ENCODE results near the gene PNMA6E.

DNA sequence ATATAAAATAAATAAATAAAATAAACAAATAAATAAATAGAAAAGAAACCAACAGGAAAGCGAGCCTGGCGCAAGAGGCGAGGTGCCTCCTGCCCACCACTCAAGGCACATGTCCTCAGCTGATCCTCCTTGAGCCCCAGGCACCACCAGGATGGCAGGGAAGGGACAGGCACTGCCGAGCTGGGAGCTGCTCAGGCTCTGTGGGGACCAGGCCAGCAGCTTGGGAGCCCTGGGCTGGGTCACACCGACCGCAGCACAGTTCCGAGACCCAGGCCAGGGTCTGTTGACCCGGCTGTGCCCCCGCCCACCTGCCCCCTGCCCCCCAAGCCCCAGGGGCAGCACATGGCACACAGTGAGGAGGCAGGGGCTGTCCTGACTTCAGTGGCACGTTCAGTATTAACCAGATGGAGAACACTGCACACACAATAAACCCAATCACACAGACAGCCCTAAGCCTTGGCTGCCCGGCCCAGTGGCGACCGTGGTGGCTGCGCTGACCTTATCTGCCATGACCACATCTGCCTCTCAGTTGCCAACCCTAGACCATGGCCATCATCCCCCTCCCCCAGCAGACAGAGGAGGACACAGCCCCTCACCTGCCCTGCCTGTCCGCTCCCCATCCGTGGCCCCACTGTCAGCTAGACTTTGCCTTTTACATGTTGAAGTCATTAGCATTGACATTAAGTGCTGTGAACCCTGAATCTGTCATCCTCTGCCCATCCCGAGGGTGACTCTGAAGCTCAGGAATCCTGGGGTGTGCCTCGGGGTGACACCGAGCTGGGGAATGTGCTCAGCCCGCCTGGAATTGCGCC is 47.6 kb upstream of the PNMA6E start:
- TF ChIP-seq, protein P1, sequence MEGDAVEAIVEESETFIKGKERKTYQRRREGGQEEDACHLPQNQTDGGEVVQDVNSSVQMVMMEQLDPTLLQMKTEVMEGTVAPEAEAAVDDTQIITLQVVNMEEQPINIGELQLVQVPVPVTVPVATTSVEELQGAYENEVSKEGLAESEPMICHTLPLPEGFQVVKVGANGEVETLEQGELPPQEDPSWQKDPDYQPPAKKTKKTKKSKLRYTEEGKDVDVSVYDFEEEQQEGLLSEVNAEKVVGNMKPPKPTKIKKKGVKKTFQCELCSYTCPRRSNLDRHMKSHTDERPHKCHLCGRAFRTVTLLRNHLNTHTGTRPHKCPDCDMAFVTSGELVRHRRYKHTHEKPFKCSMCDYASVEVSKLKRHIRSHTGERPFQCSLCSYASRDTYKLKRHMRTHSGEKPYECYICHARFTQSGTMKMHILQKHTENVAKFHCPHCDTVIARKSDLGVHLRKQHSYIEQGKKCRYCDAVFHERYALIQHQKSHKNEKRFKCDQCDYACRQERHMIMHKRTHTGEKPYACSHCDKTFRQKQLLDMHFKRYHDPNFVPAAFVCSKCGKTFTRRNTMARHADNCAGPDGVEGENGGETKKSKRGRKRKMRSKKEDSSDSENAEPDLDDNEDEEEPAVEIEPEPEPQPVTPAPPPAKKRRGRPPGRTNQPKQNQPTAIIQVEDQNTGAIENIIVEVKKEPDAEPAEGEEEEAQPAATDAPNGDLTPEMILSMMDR (IDR thresholded peaks at IDR 0.05; ENCODE audit: insufficient read depth, low read length, poor library complexity, severe bottlenecking), result no peak
- no peak for TF ChIP-seq EZH2phosphoT487 (conservative IDR thresholded peaks at IDR 0.05; ENCODE audit: low read length)

All from SU-DHL-6 (cell line).